CD4-positive, alpha-beta memory T cell (primary cell): ENCODE measurements around the gene ZNF521. TPM values are rescaled to one million over a fixed set of nuclear protein-coding genes. Genes with fewer than 3 reads are reported as not detected.
"Not testable (repeated sequence)": the region's sequence is repeated elsewhere in the genome, so short reads cannot be mapped to it uniquely, and the experiment has no call there.

ENCODE experiments used
- CTCF ChIA-PET: fragments of 350-600 bp; sonication (Branson Sonifier 250); formaldehyde crosslinking; loops from one replicate; lab custom pipeline; 2021; ENCODE audit warnings: inconsistent platforms; ENCODE audit not compliant: partially characterized antibody; lab: Charles Lee
- POLR2A ChIA-PET: fragments of 350-600 bp; sonication (Branson Sonifier 250); formaldehyde crosslinking; loops from one replicate; lab custom pipeline; 2021; ENCODE audit not compliant: partially characterized antibody; lab: Charles Lee
- DNase-seq, 5 donors: peaks; one replicate each; pipeline versions ENCODE4 v3.0.0 to v3.0.0-alpha.2; 2020 to 2022; ENCODE audit warnings: mixed read lengths in 1 of 5
- H3K27ac ChIP-seq: one replicate; pipeline ENCODE4 v1.7.0; 2013; ENCODE audit warnings: low read depth, low read length
- H3K27me3 ChIP-seq: 2 replicates; pipeline ENCODE4 v1.7.0; 2013; ENCODE audit warnings: mild to moderate bottlenecking, low read length, moderate library complexity; ENCODE audit not compliant: insufficient read depth
- H3K36me3 ChIP-seq: 2 replicates; pipeline ENCODE4 v1.7.0; 2013; ENCODE audit warnings: mild to moderate bottlenecking, low read length, moderate library complexity; ENCODE audit not compliant: insufficient read depth
- H3K4me1 ChIP-seq: 2 replicates; pipeline ENCODE4 v1.7.0; 2013; ENCODE audit warnings: mild to moderate bottlenecking, low read length, moderate library complexity; ENCODE audit not compliant: insufficient read depth
- H3K4me3 ChIP-seq, 2 donors: one replicate each; pipeline ENCODE4 v1.7.0; 2013; ENCODE audit warnings: low read length in 2 of 2, mild to moderate bottlenecking in 1 of 2
- H3K9me3 ChIP-seq, 2 donors: one replicate each; pipeline ENCODE4 v1.7.0; 2013; ENCODE audit warnings: low read length in 2 of 2, control low read depth in 1 of 2; ENCODE audit not compliant: control insufficient read depth in 1 of 2
- H3K27ac Mint-ChIP-seq, 7 donors: one replicate each; pipeline ENCODE4 v1.8.0; 2020 to 2021; ENCODE audit warnings: mixed read lengths in 7 of 7, mild to moderate bottlenecking in 6 of 7, inconsistent platforms in 3 of 7, moderate library complexity in 3 of 7
- H3K27me3 Mint-ChIP-seq, 2 donors: one replicate each; pipeline ENCODE4 v1.8.0; 2020 to 2021; ENCODE audit warnings: mixed read lengths in 2 of 2
- H3K36me3 Mint-ChIP-seq, 2 donors: one replicate each; pipeline ENCODE4 v1.8.0; 2020 to 2021; ENCODE audit warnings: mixed read lengths in 2 of 2, inconsistent platforms in 1 of 2, mild to moderate bottlenecking in 1 of 2
- H3K4me1 Mint-ChIP-seq, 4 donors: one replicate each; pipeline ENCODE4 v1.8.0; 2020 to 2021; ENCODE audit warnings: mixed read lengths in 4 of 4, mild to moderate bottlenecking in 1 of 4
- H3K4me3 Mint-ChIP-seq, 8 donors: one replicate each; pipeline ENCODE4 v1.8.0; 2020 to 2021; ENCODE audit warnings: mixed read lengths in 8 of 8, mild to moderate bottlenecking in 7 of 8, moderate library complexity in 6 of 8, inconsistent platforms in 3 of 8
- H3K9me3 Mint-ChIP-seq, 8 donors: one replicate each; pipeline ENCODE4 v1.8.0; 2020 to 2021; ENCODE audit warnings: mixed read lengths in 8 of 8, mild to moderate bottlenecking in 5 of 8, inconsistent platforms in 3 of 8, moderate library complexity in 1 of 8
- intact Hi-C: fragments of 100-400 bp; cut with micrococcal nuclease; formaldehyde crosslinking; loops from one replicate; pipeline ENCODE4 v1.15.1; 2023
- polyA plus RNA-seq, 2 donors: library from polyadenylated mRNA; unstranded; fragments of 300-500 nt; fragmentation: Illumina TruSeq; gene quantifications; one replicate each; pipeline ENCODE4 v1.2.3, GENCODE V29; 2021
- total RNA-seq, 2 experiments: library from RNA; stranded (reverse); gene quantifications; one replicate each; pipeline ENCODE4 v1.2.3, GENCODE V29; 2021

ZNF521 gene
- total and polyA plus RNA-seq, 4 experiments from 2014 or later = not detected

- H3K36me3 Mint-ChIP-seq = no peaks in the 10 kb centered on the region
- H3K4me1 Mint-ChIP-seq = no peaks in the 10 kb centered on the region
- H3K4me1 ChIP-seq = no peaks in the 10 kb centered on the region
- H3K27ac ChIP-seq = no peak overlapping the region
- ChIA-PET CTCF (no interaction called here), POLR2A (no interaction called here)
- no peaks in the 10 kb centered on the region for H3K27me3 ChIP-seq
- H3K9me3 Mint-ChIP-seq = peaks cover 0 to 13% (median 0%) of the 10 kb centered on the region in 8 donors
- H3K27ac Mint-ChIP-seq = no peak overlapping the region
- no peak overlapping the region for H3K4me3 Mint-ChIP-seq
- no peaks in the 10 kb centered on the region for H3K9me3 ChIP-seq
- no peak overlapping the region for H3K4me3 ChIP-seq
- DNase-seq = no peak
- H3K27me3 Mint-ChIP-seq = no peaks in the 10 kb centered on the region
- intact Hi-C loops = no loop called here
- no peaks in the 10 kb centered on the region for H3K36me3 ChIP-seq
These were observed 309.3 kb downstream of the ZNF521 start for GRCh38 chr18:25042641-25043051.

DNA sequence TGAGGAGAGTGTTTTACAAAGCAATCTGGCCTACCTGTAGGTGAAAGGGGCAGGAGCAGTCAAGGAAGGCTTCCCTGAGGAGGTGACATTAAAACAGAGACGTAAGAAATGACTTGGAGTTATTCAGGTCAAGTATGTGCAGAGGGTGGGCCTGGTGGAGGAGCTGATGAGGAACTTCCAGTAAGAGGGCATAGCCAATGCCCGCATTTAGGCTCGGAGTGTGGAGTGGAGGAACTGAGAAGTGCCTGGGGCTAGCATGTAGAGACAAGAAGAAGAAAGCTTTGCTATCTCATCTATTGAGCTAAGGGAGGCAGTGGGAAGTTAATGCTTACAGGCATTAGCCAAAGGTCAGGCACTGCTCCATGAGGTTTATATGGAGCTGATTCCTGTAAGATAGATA is 312.2 kb downstream of the ZNF521 start:
- H3K36me3 ChIP-seq = no peaks in the 10 kb centered on the region
- no peaks in the 10 kb centered on the region for H3K27me3 ChIP-seq
- H3K9me3 ChIP-seq = no peaks in the 10 kb centered on the region
- Mint-ChIP-seq H3K27ac (no peak overlapping the region), H3K9me3 (peaks cover 0 to 13% (median 2%) of the 10 kb centered on the region in 8 donors), H3K36me3 (no peaks in the 10 kb centered on the region), H3K4me3 (no peak overlapping the region), H3K4me1 (no peaks in the 10 kb centered on the region), H3K27me3 (peaks cover 0 to 2% of the 10 kb centered on the region in 2 donors)
- no peak overlapping the region for H3K4me3 ChIP-seq
- no peak for DNase-seq
- H3K4me1 ChIP-seq = no peaks in the 10 kb centered on the region
- no peak overlapping the region for H3K27ac ChIP-seq
- ChIA-PET CTCF (interaction anchor here (1.1 kb wide), 1 partner anchor 11 kb away, joined by 3 read pairs; no protein-coding TSS in a partner anchor), POLR2A (no interaction called here)
- intact Hi-C loops = no loop called here

DNA sequence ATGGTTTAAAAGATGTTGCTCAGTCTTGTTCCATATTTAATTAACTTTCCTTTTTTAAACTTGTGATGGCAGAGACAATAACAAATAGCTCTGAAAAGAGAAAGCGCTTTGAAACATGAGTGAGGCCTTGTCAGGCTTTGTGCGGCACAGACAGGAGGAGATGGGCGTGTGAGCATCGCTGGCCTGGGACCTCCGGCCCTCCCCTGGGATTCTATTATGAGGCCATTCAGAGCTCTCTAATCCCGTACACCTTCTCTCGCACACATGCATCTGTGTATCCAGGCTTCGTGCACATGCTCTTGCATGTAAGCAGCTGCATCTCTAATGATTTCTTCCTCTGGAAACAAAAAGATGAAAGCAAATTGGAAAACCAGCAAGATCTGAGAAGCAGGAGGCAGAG is 313.7 kb downstream of the ZNF521 start:
- CTCF ChIA-PET = no interaction called here
- Histone ChIP-seq H3K4me3 (no peak overlapping the region), H3K4me1 (no peaks in the 10 kb centered on the region), H3K9me3 (no peaks in the 10 kb centered on the region), H3K36me3 (no peaks in the 10 kb centered on the region), H3K27me3 (no peaks in the 10 kb centered on the region), H3K27ac (no peak overlapping the region)
- intact Hi-C loops = no loop called here
- POLR2A ChIA-PET = no interaction called here
- Mint-ChIP-seq H3K27me3 (peaks cover 0 to 2% of the 10 kb centered on the region in 2 donors), H3K9me3 (peaks cover 0 to 14% (median 2%) of the 10 kb centered on the region in 8 donors), H3K4me1 (no peaks in the 10 kb centered on the region), H3K27ac (no peak overlapping the region), H3K4me3 (no peak overlapping the region), H3K36me3 (no peaks in the 10 kb centered on the region)
- DNase-seq = no peak

DNA sequence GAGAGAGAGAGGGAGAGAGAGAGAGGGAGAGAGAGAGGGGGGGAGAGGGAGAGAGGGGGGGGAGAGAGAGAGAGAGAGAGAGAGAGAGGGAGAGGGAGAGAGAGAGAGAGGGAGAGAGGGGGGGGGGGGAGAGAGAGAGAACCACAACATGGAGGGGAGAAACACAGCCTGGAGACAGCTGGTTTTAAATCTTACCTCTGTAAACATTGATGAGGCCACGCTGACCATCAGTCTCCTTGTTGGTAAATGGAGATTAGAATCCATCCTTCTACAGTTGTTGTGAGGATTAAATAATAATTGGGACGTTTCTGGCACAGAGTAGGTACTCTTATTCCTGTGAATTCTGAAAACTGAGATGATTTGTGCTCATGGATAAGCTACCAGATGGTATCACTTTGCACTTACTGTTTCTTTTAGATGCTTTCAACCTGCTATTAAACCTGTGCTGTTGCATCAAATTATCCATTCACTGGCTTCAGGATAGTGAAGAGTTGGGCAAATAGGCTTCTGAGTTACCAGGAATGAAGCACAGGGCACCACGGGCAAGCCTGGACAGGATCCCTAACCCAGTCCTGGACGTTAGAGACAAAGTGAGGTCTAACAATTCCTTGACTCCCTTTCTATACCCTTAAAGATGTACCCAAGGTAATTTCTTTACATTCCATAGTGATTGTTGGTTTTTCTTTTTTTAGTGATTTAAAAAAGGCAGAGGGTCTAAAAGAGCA is 318.1 kb downstream of the ZNF521 start:
- Mint-ChIP-seq H3K9me3 (peaks cover 2 to 29% (median 11%) of the 10 kb centered on the region in 8 donors), H3K36me3 (no peaks in the 10 kb centered on the region), H3K27me3 (peaks cover 0 to 2% of the 10 kb centered on the region in 2 donors), H3K4me1 (peaks cover 0 to 1% (median 0%) of the 10 kb centered on the region in 4 donors), H3K27ac (no peak overlapping the region), H3K4me3 (no peak overlapping the region)
- no peak for DNase-seq
- no peak overlapping the region for H3K4me3 ChIP-seq
- no peaks in the 10 kb centered on the region for H3K4me1 ChIP-seq
- H3K36me3 ChIP-seq = no peaks in the 10 kb centered on the region
- intact Hi-C loops = no loop called here
- H3K9me3 ChIP-seq = peaks cover 0 to 3% of the 10 kb centered on the region in 2 donors
- ChIA-PET CTCF (no interaction called here), POLR2A (no interaction called here)
- H3K27me3 ChIP-seq = no peaks in the 10 kb centered on the region
- no peak overlapping the region for H3K27ac ChIP-seq

DNA sequence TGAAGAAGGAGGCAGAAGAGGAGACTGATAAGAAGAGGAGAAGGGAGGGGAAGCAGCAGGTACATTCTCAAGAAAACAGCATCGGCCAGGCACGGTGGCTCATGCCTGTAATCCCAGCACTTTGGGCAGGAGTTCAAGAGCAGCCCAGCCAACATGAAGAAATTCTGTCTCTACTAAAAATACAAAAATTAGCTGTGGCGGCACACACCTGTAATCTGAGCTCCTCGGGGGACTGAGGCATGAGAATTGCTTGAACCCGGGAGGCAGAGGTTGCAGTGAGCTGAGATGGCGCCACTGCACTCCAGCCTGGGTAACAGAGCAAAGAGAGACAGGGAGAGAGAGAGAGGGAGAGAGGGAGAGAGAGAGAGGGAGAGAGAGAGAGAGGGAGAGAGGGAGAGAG is 318.8 kb downstream of the ZNF521 start:
- H3K4me3 ChIP-seq, H3K9me3 ChIP-seq, CTCF ChIA-PET, H3K4me1 ChIP-seq, DNase-seq, POLR2A ChIA-PET, H3K4me3 Mint-ChIP-seq, intact Hi-C loops, H3K36me3 ChIP-seq, H3K27me3 ChIP-seq, H3K4me1 Mint-ChIP-seq, H3K27me3 Mint-ChIP-seq, H3K27ac Mint-ChIP-seq, H3K27ac ChIP-seq, H3K36me3 Mint-ChIP-seq: not testable (repeated sequence)
- peaks cover 2 to 29% (median 11%) of the 10 kb centered on the region in 8 donors for H3K9me3 Mint-ChIP-seq

GRCh38 chr18:25029802-25030201 is 322.2 kb downstream of the ZNF521 start:
- Mint-ChIP-seq H3K27ac (no peak overlapping the region), H3K4me1 (peaks cover 0 to 1% (median 0%) of the 10 kb centered on the region in 4 donors)

GRCh38 chr18:25019931-25020330 is 332.0 kb downstream of the ZNF521 start:
- Mint-ChIP-seq H3K27ac (no peak overlapping the region), H3K4me1 (no peaks in the 10 kb centered on the region), H3K36me3 (no peaks in the 10 kb centered on the region), H3K27me3 (no peaks in the 10 kb centered on the region), H3K4me3 (no peak overlapping the region), H3K9me3 (peaks cover 0 to 7% (median 4%) of the 10 kb centered on the region in 8 donors)
- H3K27me3 ChIP-seq = no peaks in the 10 kb centered on the region
- ChIA-PET POLR2A (no interaction called here), CTCF (no interaction called here)
- intact Hi-C loops = no loop called here
- H3K27ac ChIP-seq = no peak overlapping the region
- no peak for DNase-seq
- H3K36me3 ChIP-seq = no peaks in the 10 kb centered on the region
- H3K9me3 ChIP-seq = no peaks in the 10 kb centered on the region
- H3K4me3 ChIP-seq = no peak overlapping the region
- no peaks in the 10 kb centered on the region for H3K4me1 ChIP-seq

More at GRCh38 chr18:25029802-25030201, 322.2 kb downstream of the ZNF521 start:
- no peaks in the 10 kb centered on the region for H3K36me3 ChIP-seq
- no peaks in the 10 kb centered on the region for H3K36me3 Mint-ChIP-seq
- peaks cover 2 to 30% (median 11%) of the 10 kb centered on the region in 8 donors for H3K9me3 Mint-ChIP-seq
- H3K27ac ChIP-seq = no peak overlapping the region
- no peak overlapping the region for H3K4me3 ChIP-seq
- H3K9me3 ChIP-seq = peaks cover 0 to 3% of the 10 kb centered on the region in 2 donors
- H3K4me1 ChIP-seq = no peaks in the 10 kb centered on the region
- H3K27me3 ChIP-seq = no peaks in the 10 kb centered on the region
- CTCF ChIA-PET = no interaction called here
- H3K4me3 Mint-ChIP-seq = no peak overlapping the region
- POLR2A ChIA-PET = no interaction called here
- intact Hi-C loops = no loop called here
- H3K27me3 Mint-ChIP-seq = no peaks in the 10 kb centered on the region
- DNase-seq = no peak
